Measurements from ENCODE around the gene DNAH3.

The DNAH3 gene

DNA sequence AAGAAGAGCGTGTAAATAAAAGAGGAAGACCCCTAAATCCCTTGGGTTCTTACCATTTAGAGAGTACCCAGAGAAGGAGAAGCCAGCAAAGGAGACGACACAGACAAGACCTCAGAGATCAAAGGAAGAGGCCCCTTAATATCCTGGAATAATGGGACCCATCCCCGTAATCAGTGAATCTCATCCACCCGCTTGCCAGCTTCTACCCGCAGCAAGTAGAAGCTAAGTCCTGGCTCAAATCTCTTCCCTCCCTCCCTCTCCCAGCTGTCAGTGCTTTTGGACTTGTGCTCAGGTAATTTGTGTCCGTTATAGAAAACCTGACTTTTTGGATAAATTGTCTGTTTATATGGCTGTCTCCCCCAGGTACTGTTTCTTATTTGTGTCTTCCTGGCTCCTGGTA lies 248.2 kb downstream of the DNAH3 start:
- DNase-seq: no peak

DNA sequence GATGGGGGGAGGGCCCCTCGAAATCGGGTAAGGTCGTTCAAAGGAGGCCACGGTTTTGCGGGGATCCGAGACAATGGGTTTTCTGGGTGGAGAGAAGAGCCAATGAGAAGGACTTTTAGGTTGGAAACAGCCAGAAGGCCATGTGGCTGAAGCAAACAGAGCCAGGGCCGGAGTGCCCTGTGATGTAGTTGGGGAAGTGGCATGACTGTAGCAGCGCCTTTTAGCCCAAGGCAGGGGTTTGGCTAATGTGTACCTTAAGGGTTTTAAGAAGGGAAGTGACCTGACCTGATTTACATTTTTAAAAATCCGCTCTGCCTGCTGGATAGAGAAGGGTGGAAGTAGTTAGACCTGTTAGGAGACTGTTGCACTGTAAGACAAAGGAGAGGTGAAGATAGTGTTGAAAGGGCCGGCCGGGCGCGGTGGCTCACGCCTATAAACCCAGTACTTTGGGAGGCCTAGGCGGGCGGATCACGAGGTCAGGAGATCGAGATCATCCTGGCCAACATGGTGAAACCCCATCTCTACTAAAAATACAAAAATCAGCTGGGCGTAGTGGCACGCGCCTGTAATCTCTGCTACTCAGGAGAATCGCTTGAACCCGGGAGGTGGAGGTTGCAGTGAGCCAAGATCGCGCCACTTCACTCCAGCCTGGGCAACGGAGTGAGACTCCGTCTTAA lies 249.1 kb downstream of the DNAH3 start:
- DNase-seq: no peak

DNA sequence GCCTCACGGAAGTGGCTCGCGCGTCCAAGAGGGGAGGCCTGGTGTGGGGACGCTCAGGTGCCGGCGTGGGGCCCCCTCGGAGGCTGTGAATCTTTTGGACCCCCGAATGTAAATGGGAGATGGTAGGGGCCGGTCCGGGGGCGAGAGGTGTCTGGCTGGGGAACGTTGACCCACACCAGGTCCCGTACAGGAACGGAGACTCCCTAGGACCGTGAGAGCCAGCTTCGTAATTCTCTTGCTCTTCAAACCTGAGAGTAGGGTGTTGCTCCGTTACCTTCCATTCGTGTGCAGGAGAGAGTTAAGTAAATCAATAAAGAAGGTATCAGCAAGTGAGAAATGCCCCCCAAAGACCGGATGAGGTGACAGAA lies 249.6 kb downstream of the DNAH3 start:
- no peak for DNase-seq

DNA sequence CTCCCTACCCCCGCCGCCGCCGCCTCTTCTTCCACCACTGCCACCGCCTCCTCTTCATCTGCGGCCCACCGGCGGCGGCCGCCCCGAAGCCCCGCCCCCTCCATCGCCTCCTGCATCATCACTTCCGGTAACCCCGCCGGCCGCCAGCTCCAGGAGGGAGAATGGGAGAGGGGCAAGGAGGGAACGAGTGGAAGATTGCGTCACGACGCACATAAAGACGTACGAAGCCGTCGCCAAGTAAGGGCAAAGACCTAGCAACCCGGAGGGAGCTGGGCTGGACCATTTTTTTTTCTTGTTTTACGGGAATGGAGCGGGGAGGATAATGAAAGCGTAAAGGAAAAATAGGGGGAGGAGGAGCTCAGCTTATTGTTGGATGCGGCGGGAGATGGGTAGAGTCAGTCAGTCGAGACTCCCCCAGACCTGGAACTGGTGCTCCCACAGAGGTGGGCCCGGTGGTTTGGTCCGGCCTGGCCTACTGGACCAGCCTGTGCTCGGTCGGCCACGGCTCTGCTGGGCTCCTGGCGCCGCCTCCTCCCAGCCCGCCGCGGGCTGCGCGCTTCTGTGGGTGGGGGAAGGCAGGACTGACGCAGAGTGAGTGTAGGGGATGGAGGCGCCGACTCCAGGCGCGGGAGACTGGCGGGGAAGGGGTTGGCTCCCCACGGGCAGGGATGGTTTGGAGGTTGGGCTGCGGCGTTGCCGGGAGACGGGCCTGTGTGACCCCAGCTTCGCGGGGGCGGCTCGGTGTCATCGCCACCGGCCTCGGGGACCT lies 250.2 kb downstream of the DNAH3 start, which contains the start of the genes DCUN1D3 and LYRM1:
Gene DCUN1D3, minus strand, starts transcription at position 60 of the 769 bp plus-strand sequence. CDS start 37,820 bp downstream, outside the sequence.
Gene LYRM1, plus strand, starts transcription at position 473 of the 769 bp plus-strand sequence. CDS start 14,785 bp downstream, outside the sequence.
- peak; percentile 79 to 96 for DNase-seq

DNA sequence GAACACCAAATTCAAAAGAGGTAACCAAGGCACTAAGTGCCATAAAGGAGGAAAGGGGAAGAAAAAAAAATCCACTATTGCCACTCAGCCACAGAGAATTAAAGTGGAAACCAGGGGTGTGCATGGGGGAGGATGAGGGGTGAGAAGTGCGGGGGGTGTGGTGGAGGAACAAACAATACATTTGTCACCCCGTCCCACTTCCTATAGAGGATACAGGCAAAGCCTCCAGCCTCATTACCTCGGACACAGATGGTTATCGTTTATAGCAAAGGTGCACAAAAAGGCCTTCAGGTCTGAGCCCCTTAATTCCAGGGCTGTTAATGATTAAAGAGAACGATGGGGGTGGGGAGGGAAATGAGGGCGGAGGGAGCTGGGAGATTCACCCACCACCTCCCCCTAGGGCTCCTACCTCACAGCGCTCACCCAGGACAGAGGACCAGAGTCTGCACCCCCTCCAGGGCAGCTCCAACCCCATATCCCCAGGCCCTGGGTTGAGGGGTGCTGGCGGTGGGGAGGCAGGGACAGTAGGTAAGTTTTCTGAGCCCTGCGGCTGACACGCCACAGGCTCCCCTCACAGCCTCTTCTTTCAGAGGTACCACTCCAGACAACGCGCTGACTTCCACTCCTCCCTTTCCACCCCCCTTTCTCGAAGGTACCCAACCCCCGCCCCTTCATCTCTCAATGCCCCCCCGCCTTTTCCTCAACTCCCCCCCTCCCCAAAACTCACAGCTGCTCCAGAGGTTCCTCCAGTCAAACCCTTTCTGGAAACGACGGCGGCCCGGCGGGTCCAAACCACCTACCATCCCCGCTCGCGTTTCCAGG lies 251.0 kb downstream of the DNAH3 start:
- DNase-seq: peak in 1 of 2 donors; percentile 26

DNA sequence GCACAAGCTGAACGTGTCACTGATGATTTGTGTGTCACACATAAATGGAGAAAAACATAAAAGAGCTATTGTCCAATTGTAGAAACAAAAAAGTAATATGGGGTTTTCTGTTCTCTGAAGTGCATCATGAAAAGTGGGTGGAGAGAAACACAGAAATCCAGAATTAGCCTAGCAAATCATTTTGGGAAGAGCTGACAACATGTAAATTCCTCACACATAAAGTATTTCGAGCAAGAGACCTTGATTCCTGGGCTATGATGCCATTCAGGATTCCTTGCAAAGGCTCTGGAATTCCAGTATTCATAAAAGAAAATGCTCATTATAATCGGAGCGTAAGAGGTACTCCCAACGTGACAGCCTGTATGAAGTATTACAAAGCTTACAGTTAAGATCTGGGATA lies 251.6 kb downstream of the DNAH3 start:
- DNase-seq: no peak

DNA sequence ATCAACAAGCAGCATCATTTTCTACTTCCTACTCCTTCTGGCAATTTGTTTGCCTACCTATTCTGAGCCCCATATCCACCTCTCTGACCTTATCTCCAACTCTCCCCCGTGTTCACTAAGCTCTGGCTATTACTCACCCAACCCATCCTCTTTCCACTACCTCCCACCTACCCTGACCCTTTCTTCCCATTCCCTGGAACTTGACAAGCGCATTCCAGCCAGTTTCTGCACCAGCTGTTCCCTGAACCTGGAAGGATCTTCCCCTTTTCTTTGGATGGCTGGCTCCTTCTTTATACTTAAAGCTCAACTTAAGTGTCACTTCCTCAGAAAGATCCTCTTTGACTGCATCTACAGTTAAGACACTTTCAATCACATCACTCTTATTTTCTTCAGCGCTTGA lies 252.7 kb downstream of the DNAH3 start:
- no peak for DNase-seq

DNA sequence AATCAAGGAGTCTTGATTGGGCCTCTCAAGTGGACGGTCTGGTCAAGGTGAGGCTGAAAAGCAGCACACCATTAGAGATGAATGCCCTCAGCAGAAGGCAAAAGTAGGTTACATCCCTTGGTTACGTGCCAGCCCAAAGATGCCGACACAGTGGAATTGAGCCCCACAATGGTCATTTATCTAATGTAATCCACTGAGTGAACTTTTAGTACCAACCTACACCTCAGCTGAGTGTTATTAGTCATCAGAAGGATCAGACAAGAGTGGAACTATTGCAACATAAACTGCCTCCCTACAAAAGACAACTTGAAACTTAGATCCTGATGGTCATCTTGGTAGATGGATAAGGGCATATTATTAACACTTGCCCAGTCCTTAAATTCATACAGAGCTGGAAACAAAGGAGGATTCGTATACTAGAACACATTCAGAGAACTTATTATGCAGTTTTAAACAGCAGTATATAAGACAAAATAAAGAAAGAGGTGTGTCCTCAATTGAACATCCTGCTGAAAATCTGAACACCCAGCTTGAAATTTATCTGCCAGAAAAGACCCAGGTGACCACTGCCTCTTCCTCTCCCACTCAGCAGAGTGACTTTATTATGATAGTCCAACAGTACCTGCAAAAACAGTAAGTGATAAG lies 253.3 kb downstream of the DNAH3 start:
- no peak for DNase-seq

DNA sequence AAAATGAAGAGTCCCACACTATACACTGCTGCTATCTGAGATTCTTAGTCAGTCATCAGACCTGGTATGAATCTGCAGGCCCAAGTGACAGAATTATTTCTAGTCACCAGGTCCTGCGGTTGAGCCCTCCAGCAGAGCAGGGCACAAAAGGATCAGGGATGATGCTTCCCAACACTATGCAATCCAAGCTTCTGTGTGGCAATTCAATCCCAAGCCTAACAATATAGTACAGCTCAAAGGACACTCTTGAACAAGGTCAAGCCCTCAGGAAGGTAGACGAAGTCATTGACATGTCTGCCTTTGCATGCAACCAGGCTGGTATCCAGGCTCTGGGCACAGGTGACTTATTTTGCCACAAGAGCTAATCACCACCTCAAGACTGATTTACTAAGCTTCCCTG lies 256.3 kb downstream of the DNAH3 start:
- no peak for DNase-seq

DNA sequence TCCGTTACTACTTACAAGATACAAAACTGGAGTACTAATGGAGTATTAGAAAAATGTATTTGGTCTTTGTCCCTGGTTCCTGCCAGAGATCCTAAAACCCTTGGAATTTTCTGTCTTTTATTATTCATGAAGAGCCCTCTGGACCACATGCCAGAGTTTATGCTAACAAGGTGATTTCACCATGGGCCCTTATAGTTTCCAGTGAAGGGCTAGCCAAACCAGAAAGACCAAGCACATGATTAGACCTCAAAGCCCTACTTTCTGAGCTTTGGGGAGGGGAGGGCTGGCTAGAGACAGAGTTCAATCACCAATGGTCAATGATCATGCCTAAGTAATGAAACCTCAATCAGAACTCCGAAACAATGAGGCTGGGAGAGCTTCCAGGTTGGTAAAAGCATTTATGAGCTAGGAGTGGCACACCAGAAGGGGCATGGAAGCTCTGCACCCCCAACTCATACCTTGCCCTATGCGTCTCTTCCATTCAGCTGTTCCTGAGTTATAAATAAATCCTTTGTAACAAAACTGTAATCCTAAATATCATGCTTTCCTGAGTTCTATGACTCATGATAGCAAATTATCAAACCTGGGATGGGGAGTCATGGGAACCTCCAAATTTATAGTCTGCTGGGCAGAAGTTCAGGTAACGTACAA lies 260.9 kb downstream of the DNAH3 start:
- DNase-seq: no peak

DNA sequence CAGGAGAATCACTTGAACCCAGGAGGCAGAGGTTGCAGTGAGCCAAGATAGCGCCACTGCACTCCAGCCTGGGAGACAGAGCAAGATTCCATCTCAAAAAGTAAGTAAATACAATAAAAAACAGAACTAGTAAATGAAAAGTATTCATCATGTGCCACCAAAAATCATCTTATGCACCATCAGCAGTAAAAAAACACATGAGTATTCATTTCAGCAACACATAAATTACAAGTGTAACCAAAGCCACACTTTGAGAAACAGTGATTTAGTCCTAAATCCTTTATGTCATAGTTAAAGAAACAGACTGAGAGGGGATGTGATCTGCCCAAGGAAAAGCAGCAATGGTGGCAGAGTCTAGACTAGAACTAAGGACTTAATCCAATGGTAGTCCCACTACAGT lies 263.4 kb downstream of the DNAH3 start:
- no peak for DNase-seq

DNA sequence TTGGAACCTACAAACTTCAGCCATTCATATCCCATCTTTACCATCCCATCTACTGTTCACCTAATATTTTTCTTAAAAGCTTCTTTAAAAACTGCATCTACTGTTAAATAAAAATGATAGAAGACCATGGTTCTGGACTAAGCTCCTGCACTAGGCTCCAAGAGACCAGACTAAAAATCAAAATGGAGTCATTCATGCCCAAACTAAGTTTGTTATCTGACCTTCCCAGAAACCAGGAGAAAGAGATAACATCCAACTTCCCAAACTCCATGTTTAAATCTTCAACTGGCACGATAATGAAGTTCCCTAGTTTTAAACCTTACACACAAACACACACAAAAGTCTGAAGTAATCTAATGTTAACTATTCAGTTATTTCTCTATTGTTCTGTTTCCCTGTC lies 264.3 kb downstream of the DNAH3 start:
- DNase-seq: no peak

DNA sequence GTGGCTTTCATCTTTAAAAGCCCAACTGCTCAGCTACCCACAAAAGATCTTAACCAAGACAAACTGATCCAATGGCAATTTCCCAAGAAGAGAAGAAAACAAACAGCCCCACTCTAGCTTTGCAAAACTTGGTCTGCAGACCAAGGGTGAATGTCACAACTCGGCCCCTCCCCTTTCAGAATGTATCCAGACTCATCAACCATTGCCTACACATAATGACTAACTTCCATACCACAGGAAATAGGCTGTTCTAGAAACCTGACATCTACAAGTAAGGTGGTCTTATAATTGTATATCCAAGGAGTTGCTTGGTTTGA lies 266.4 kb downstream of the DNAH3 start:
- peak in 1 of 2 donors; percentile 16 for DNase-seq

DNA sequence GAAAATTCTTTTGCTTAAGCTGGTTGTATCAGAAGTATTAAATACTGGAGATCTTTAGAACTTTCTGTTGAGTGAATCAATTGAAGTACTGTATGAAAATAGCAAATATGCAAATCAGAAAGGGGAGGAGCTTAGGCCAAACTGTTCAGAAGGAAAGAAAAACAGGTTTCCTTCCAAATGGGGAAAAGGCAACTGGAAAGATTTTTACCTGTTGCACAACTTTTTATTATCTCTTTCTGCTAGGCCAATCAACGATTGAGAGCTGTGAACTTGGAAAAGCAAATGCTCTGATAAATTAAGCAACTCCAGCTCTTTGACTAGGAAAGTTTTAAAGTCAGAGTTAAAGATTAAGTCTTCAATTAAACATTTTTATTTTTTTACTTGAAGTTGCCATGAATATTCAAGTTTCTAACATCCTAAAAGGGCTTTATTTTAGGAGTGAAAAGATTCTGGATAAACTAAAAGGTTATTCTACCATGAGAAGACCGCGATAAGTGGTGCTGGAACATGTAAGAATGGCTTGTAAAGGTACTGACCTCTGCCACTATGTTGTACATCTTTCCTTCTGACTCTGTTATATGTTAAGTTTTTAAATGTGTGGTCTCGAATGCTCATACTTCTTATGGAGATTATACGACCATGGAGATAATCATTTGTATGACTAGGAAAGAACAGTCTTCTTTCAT lies 266.9 kb downstream of the DNAH3 start:
- DNase-seq: no peak
